Ishikawa (cell line): Measurements from ENCODE around the gene HPDL.

ENCODE experiments used
- CEBPB ChIP-seq: IDR thresholded peaks from 2 replicates; pipeline ENCODE4 v1.6.1; 2012
- CREB1 ChIP-seq: IDR thresholded peaks from 2 replicates; pipeline ENCODE4 v1.6.1; 2012; ENCODE audit warnings: low read depth
- EGR1 ChIP-seq: IDR thresholded peaks from 2 replicates; pipeline ENCODE4 v1.6.1; 2012
- EP300 ChIP-seq: IDR thresholded peaks from 2 replicates; pipeline ENCODE4 v1.6.1; 2012; ENCODE audit warnings: borderline replicate concordance
- FOXM1 ChIP-seq: IDR thresholded peaks from 2 replicates; pipeline ENCODE4 v1.6.1; 2012; ENCODE audit warnings: low read depth, borderline replicate concordance
- MAX ChIP-seq: IDR thresholded peaks from 2 replicates; pipeline ENCODE4 v1.6.1; 2012
- NFIC ChIP-seq: IDR thresholded peaks from 2 replicates; pipeline ENCODE4 v1.6.1; 2012
- RAD21 ChIP-seq: IDR thresholded peaks from 2 replicates; pipeline ENCODE4 v1.6.1; 2012; ENCODE audit warnings: low read depth
- REST ChIP-seq: IDR thresholded peaks from 2 replicates; pipeline ENCODE4 v1.6.1; 2012; ENCODE audit warnings: low read depth, mild to moderate bottlenecking
- TAF1 ChIP-seq: IDR thresholded peaks from 2 replicates; pipeline ENCODE4 v1.6.1; 2012; ENCODE audit warnings: low read depth, mild to moderate bottlenecking
- TCF12 ChIP-seq: IDR thresholded peaks from 2 replicates; pipeline ENCODE4 v1.6.1; 2012; ENCODE audit warnings: low read depth
- TEAD4 ChIP-seq: IDR thresholded peaks from 2 replicates; pipeline ENCODE4 v1.6.1; 2012
- USF1 ChIP-seq: IDR thresholded peaks from 2 replicates; pipeline ENCODE4 v1.6.1; 2012
- YY1 ChIP-seq: IDR thresholded peaks from 2 replicates; pipeline ENCODE4 v1.6.1; 2012; ENCODE audit warnings: low read depth
- ZBTB7A ChIP-seq: IDR thresholded peaks from 2 replicates; pipeline ENCODE4 v1.6.1; 2012; ENCODE audit warnings: low read depth

Gene HPDL

GRCh38 chr1:45348020-45348419 is 21.3 kb downstream of the HPDL start:
- TF ChIP-seq TAF1 (no peak), NFIC (no peak), TCF12 (no peak), MAX (no peak), USF1 (no peak)

GRCh38 chr1:45348609-45348965 is 21.9 kb downstream of the HPDL start:
- no peak for TF ChIP-seq REST
- TF ChIP-seq RAD21: no peak
- no peak for TF ChIP-seq CEBPB
- no peak for TF ChIP-seq EP300
- TF ChIP-seq FOXM1: no peak

DNA sequence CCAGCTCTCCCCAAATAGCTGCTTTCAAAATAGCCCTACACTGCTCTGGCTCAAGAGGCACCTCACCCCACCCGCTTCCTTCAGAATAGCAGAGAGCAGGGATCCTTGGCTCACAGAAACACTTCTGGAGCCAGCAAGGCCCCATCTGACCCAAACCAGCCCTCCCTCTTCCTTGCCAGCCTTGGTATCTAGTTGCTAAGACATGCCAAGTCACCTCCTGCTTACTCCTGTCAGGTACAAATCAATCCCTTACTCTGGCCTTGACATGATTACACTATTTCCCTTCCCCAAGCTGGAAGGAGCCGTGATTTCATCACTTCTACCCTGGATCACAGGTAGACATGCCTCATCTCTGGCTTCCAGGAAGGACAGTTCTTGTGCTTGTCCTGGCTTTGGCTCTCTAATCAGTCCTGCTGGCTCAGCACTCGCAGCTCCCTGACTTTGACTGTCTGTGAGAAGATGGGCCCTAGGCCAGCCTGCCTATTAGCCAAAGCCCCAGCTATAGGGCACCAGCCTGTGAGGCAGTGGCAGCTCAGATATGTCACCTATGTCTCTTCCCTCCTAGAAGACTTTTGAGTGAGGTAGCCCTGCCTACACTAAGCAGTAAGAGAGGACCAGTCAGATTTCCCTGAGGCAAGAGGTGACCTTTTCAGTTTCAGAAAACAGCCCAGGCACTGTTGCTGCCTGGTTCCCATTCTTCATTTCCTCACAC is 22.4 kb downstream of the HPDL start:
- TF ChIP-seq YY1 (no peak), NFIC (no peak), RAD21 (no peak), TAF1 (no peak), USF1 (no peak), MAX (no peak), EP300 (no peak), TEAD4 (no peak), ZBTB7A (no peak)

DNA sequence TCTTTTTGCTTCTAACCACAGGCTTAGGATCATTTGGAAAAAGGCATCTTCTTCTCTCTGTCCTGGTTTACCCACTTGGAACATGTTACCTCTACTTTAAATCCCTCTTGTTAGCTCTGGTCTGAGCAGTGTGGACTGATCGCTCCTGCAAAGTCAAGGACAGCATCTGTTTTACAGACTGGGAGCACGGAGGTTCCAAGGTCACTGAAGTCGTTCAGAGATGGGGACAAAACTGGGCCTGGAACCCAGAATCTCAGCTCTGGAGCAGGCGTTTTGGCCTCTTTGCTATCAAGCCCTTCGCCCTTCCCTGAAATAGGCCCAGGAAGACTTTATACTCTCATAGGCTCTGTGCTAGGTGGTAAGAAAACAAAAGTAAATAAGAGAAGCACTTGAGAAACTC is 24.8 kb downstream of the HPDL start:
- TF ChIP-seq REST: no peak
- TF ChIP-seq FOXM1: no peak
- no peak for TF ChIP-seq MAX
- TF ChIP-seq NFIC: no peak
- no peak for TF ChIP-seq RAD21
- no peak for TF ChIP-seq YY1
- no peak for TF ChIP-seq TEAD4
- no peak for TF ChIP-seq TCF12

DNA sequence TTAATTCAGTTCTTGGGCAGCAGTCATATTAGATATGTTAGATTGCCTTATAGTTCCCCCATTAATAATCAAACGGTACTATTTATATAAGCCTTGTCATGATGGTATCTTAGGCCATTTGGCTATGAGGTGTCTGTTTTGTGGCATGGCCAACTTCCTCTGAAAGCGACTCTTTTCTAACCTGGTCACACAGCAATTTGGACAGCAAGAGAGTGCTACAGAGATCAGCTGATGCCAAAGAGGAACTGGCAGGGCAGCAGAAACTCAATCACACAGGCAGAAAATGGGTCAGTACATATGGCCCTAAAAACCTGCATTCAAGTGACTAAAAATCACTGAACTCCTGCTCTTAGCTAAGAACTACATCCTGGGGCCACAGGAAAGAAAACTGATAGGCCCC is 27.0 kb downstream of the HPDL start:
- TF ChIP-seq TCF12 (no peak), RAD21 (no peak), USF1 (no peak), NFIC (no peak), FOXM1 (no peak), TAF1 (no peak), CEBPB (no peak), MAX (no peak), REST (no peak), YY1 (no peak), EGR1 (no peak), EP300 (no peak), ZBTB7A (no peak), CREB1 (no peak), TEAD4 (no peak)
